Upper lobe of right lung (tissue), 1 donor: ENCODE measurements around the gene ADAMTS15. TPM values are rescaled to one million over a fixed set of nuclear protein-coding genes. Genes with fewer than 3 reads are reported as not detected.

ENCODE experiments used
- ATAC-seq: fragments of 200-7000 bp; cut with Tn5 transposase; one replicate; pipeline ENCODE4 v1.9.1; 2020; ENCODE audit warnings: mild to moderate bottlenecking, moderate library complexity
- DNase-seq: peaks from one replicate; pipeline ENCODE4 v3.0.0-alpha.2; 2020
- H3K27ac ChIP-seq: fragments of 200-600 bp; one replicate; pipeline ENCODE4 v1.8.0; 2022
- H3K27me3 ChIP-seq: fragments of 200-600 bp; one replicate; pipeline ENCODE4 v1.8.0; 2022; ENCODE audit warnings: mild to moderate bottlenecking
- H3K36me3 ChIP-seq: fragments of 200-600 bp; one replicate; pipeline ENCODE4 v1.8.0; 2022
- H3K4me1 ChIP-seq: fragments of 200-600 bp; one replicate; pipeline ENCODE4 v1.8.0; 2022
- H3K4me3 ChIP-seq: fragments of 200-600 bp; one replicate; pipeline ENCODE4 v1.8.0; 2022; ENCODE audit warnings: mild to moderate bottlenecking
- H3K9me3 ChIP-seq: fragments of 200-600 bp; one replicate; pipeline ENCODE4 v1.8.0; 2022
- intact Hi-C: fragments of 100-400 bp; cut with DNase I; formaldehyde crosslinking; loops from one replicate; pipeline ENCODE4 v1.11.0; 2022
- total RNA-seq: library from RNA; stranded (reverse); fragmentation: NEBNext Ultra II Directional; extraction: Animal tissue kit (Norgen Biotek cat#: 25700); gene quantifications from one replicate; pipeline ENCODE4 v1.2.1, GENCODE V29; 2021
- TF ChIP-seq, protein P1 (sequence below): fragments of 200-600 bp; IDR thresholded peaks from one replicate; pipeline ENCODE4 v1.8.0; 2022; ENCODE audit warnings: antibody characterized with exemption
- donor health status: DM: no; HTN: yes; CAD: no; lungs with severe emphysema.

The ADAMTS15 gene
- total RNA-seq, 1 donor from 2014 or later, result 8.2 TPM

GRCh38 chr11:130452940-130453339, 4.5 kb downstream of the ADAMTS15 start:
- Histone ChIP-seq H3K27ac (no peak overlapping the region), H3K36me3 (no peaks in the 10 kb centered on the region), H3K27me3 (peaks cover 11% of the 10 kb centered on the region), H3K4me1 (peaks cover 5% of the 10 kb centered on the region), H3K4me3 (no peak overlapping the region), H3K9me3 (no peaks in the 10 kb centered on the region)
- DNase-seq (no peak), ATAC-seq (no peak)
- TF ChIP-seq, protein P1, sequence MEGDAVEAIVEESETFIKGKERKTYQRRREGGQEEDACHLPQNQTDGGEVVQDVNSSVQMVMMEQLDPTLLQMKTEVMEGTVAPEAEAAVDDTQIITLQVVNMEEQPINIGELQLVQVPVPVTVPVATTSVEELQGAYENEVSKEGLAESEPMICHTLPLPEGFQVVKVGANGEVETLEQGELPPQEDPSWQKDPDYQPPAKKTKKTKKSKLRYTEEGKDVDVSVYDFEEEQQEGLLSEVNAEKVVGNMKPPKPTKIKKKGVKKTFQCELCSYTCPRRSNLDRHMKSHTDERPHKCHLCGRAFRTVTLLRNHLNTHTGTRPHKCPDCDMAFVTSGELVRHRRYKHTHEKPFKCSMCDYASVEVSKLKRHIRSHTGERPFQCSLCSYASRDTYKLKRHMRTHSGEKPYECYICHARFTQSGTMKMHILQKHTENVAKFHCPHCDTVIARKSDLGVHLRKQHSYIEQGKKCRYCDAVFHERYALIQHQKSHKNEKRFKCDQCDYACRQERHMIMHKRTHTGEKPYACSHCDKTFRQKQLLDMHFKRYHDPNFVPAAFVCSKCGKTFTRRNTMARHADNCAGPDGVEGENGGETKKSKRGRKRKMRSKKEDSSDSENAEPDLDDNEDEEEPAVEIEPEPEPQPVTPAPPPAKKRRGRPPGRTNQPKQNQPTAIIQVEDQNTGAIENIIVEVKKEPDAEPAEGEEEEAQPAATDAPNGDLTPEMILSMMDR, result no peak
- intact Hi-C loops, result no loop called here

GRCh38 chr11:130454491-130455252, 6.2 kb downstream of the ADAMTS15 start:
- peaks cover 5% of the 10 kb centered on the region for H3K4me1 ChIP-seq
- no peaks in the 10 kb centered on the region for H3K9me3 ChIP-seq
- no peak for DNase-seq
- no peak overlapping the region for H3K27ac ChIP-seq
- no peak for ATAC-seq
- no peaks in the 10 kb centered on the region for H3K36me3 ChIP-seq
- TF ChIP-seq, protein P1, result no peak
- H3K27me3 ChIP-seq, result peaks cover 8% of the 10 kb centered on the region
- intact Hi-C loops, result no loop called here
- no peak overlapping the region for H3K4me3 ChIP-seq

DNA sequence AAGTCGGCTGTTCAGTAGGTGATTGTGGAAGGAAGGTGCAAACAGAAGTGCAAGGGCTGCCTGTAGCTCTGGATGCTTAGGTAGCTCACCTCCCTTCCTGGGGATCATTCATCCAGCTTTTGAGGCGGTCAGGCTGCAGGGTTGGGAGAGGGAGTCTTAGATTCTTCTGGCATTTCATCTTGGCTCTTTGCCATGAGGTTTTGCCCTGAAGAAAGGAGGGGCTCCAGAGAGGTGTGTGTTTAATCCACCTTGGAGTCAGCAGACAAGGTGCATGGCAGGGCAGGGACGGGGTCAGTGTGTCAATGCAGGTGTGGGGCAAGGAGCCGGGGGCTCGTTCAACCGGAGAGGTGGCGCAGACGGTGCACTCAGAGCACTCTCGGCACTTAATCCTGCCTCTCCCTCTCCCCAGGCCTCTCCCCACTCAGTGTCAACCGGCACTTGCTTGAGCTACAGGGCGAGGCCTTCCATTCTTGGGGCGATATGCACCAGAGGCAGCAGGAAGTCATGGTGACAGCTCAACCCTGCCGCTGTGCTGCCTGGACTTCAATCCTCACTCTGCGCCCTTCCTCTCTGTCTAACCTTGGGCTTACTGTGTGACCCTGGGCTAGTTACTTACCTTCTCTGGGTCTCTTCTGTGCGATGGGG, 7.2 kb downstream of the ADAMTS15 start:
- Histone ChIP-seq H3K27ac (no peak overlapping the region), H3K9me3 (no peaks in the 10 kb centered on the region), H3K4me1 (peaks cover 5% of the 10 kb centered on the region), H3K4me3 (no peak overlapping the region), H3K27me3 (no peaks in the 10 kb centered on the region), H3K36me3 (no peaks in the 10 kb centered on the region)
- intact Hi-C loops, result no loop called here
- ATAC-seq (peak; percentile 60), DNase-seq (no peak)
- TF ChIP-seq, protein P1, result no peak

GRCh38 chr11:130456286-130456685, 7.8 kb downstream of the ADAMTS15 start:
- H3K9me3 ChIP-seq, result no peaks in the 10 kb centered on the region
- TF ChIP-seq, protein P1, result no peak
- ATAC-seq (no peak), DNase-seq (no peak)
- intact Hi-C loops, result no loop called here
- H3K4me3 ChIP-seq, result no peak overlapping the region
- no peaks in the 10 kb centered on the region for H3K36me3 ChIP-seq
- peaks cover 5% of the 10 kb centered on the region for H3K4me1 ChIP-seq
- H3K27ac ChIP-seq, result no peak overlapping the region
- no peaks in the 10 kb centered on the region for H3K27me3 ChIP-seq

DNA sequence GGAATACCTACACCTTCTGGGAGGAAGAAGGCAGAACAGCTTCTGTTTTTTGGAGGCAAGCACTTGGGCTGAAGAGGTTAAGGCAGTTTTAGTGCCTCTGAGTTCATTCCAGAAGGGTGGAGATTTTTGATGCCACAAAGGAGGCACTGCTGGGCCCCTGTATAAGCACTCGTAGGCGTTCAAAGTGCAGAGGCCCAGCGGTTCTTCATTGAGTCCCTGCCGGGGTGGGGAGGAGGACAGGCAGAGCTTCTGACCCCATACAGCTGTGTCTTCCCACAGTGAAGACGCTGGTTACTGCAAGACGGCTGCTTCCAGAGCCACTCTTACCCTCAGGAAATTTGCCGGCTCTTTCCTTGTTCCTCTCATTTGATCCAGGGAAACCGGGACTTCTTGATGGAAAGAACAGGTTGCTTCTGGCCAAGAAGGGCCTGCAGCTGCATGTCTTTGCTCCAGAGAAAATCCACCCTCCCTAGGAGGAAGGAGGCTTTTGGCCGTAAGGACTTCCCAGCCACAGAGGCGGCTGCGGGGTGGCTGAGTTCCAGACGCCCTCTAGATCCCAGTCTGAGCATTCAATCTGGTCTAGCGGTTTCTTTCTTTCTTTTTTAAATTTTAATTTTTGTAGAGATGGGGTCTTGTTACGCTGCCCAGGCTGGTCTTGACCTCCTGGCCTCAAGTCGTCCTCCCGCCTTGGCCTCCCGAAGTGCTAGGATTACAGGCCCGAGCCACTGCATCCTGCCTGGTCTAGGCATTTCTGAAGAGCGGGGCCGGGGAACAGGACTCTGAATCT, 9.4 kb downstream of the ADAMTS15 start:
- DNase-seq, result no peak
- Histone ChIP-seq H3K27me3 (no peaks in the 10 kb centered on the region), H3K4me3 (no peak overlapping the region), H3K36me3 (peaks cover 8% of the 10 kb centered on the region), H3K27ac (peak overlapping the region; percentile 17), H3K4me1 (peaks cover 5% of the 10 kb centered on the region), H3K9me3 (no peaks in the 10 kb centered on the region)
- TF ChIP-seq, protein P1, result no peak
- no peak for ATAC-seq
- intact Hi-C loops, result no loop called here
